ENCODE results near the gene REC114.

REC114 gene

DNA sequence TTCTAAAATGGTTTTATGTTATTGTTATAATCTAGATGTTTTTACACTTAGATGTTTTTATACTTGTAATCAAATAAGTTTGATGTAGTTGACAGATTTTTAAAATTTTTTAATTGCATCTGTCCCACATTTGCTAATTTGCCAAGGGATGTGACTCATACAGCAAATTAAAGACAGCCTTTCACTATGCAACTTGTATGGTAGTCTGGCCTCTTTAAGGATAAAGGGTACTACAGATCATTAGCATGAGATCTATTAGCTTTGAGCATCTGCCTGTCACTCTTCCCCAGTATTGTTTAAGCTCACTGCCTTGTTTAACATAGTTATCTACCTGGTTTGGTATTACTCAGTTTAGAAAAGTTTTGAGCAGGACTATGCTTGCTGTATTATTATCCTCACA is 107.2 kb downstream of the REC114 start:
- Histone ChIP-seq H3K4me2 (no peak overlapping the region), H2AFZ (ENCODE audit: low read depth) (no peak overlapping the region), H3K9ac (no peak overlapping the region), H3K27ac (no peak overlapping the region), H3K4me3 (IDR thresholded peaks at IDR 0.05; ENCODE audit: insufficient read depth, low read depth, low read length) (no peak overlapping the region), H3K27me3 (ENCODE audit: insufficient read depth, low read depth) (no peaks in the 10 kb centered on the region), H3K4me1 (ENCODE audit: low read depth, poor library complexity, severe bottlenecking) (no peaks in the 10 kb centered on the region), H3K79me2 (ENCODE audit: insufficient read depth, low read depth) (no peaks in the 10 kb centered on the region), H3K36me3 (ENCODE audit: insufficient read depth) (no peaks in the 10 kb centered on the region), H4K20me1 (ENCODE audit: insufficient read depth) (no peaks in the 10 kb centered on the region)
- TF ChIP-seq, protein P1, sequence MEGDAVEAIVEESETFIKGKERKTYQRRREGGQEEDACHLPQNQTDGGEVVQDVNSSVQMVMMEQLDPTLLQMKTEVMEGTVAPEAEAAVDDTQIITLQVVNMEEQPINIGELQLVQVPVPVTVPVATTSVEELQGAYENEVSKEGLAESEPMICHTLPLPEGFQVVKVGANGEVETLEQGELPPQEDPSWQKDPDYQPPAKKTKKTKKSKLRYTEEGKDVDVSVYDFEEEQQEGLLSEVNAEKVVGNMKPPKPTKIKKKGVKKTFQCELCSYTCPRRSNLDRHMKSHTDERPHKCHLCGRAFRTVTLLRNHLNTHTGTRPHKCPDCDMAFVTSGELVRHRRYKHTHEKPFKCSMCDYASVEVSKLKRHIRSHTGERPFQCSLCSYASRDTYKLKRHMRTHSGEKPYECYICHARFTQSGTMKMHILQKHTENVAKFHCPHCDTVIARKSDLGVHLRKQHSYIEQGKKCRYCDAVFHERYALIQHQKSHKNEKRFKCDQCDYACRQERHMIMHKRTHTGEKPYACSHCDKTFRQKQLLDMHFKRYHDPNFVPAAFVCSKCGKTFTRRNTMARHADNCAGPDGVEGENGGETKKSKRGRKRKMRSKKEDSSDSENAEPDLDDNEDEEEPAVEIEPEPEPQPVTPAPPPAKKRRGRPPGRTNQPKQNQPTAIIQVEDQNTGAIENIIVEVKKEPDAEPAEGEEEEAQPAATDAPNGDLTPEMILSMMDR (conservative IDR thresholded peaks at IDR 0.05; ENCODE audit: low read depth, low read length): no peak

DNA sequence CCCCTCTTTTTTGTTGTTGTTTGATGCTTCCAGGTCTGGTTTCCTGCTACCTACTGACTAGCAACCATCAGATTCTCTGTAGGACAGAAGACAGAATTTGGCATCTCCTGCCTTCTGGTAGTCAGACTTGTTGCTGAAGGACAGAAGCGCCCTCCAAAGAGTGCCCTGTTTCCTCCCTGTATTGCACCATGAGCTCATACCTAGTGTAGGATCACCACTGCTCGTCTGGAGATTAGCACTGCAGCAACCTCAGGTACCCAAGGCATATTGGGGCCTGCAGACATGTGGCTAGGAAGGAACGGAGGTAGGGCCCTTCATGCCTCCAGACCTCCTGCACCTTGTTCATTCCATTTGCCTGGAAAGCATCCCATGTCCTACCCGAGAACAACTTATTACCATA is 112.1 kb downstream of the REC114 start:
- H4K20me1 ChIP-seq (ENCODE audit: insufficient read depth): no peaks in the 10 kb centered on the region

DNA sequence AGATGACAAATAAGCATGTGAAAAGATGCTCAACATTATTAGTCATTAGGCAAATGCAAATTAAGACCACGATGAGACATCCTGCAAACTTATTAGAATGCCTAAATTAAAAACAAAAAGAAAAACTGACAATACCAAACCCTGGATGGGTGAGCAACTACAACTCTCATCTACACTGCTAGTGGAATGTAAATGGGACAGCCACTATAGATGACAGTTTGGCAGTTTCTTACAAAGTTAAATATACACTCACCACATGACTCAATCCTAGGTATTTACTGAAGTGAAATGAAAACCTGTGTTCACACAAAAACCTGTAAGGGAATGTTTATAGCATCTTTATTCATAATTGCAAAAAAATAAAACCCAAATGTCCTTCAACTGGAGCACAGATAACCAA is 115.6 kb downstream of the REC114 start:
- H3K27ac ChIP-seq: no peak overlapping the region
- H3K79me2 ChIP-seq (ENCODE audit: insufficient read depth, low read depth): no peaks in the 10 kb centered on the region
- TF ChIP-seq, protein P1 (conservative IDR thresholded peaks at IDR 0.05; ENCODE audit: low read depth, low read length): no peak
- H4K20me1 ChIP-seq (ENCODE audit: insufficient read depth): no peaks in the 10 kb centered on the region
- no peak overlapping the region for H3K4me2 ChIP-seq
- H3K4me3 ChIP-seq (IDR thresholded peaks at IDR 0.05; ENCODE audit: insufficient read depth, low read depth, low read length): no peak overlapping the region
- H3K9ac ChIP-seq: no peak overlapping the region
- H3K27me3 ChIP-seq (ENCODE audit: insufficient read depth, low read depth): no peaks in the 10 kb centered on the region
- H3K4me1 ChIP-seq (ENCODE audit: low read depth, poor library complexity, severe bottlenecking): no peaks in the 10 kb centered on the region
- H3K36me3 ChIP-seq (ENCODE audit: insufficient read depth): no peaks in the 10 kb centered on the region
- H2AFZ ChIP-seq (ENCODE audit: low read depth): no peak overlapping the region

More for the DNA sequence above, 112.1 kb downstream of the REC114 start:
- Histone ChIP-seq H3K4me3 (IDR thresholded peaks at IDR 0.05; ENCODE audit: insufficient read depth, low read depth, low read length) (no peak overlapping the region), H3K27ac (no peak overlapping the region), H3K79me2 (ENCODE audit: insufficient read depth, low read depth) (no peaks in the 10 kb centered on the region), H3K4me1 (ENCODE audit: low read depth, poor library complexity, severe bottlenecking) (no peaks in the 10 kb centered on the region), H2AFZ (ENCODE audit: low read depth) (no peak overlapping the region), H3K36me3 (ENCODE audit: insufficient read depth) (no peaks in the 10 kb centered on the region), H3K9ac (no peak overlapping the region), H3K4me2 (no peak overlapping the region), H3K27me3 (ENCODE audit: insufficient read depth, low read depth) (no peaks in the 10 kb centered on the region)
- TF ChIP-seq, protein P1 (conservative IDR thresholded peaks at IDR 0.05; ENCODE audit: low read depth, low read length): no peak

- TF ChIP-seq, protein P1 (conservative IDR thresholded peaks at IDR 0.05; ENCODE audit: low read depth, low read length): no peak; the same call in 1 of the 2 replicates
Measured at GRCh38 chr15:73560501-73561117, 117.6 kb downstream of the REC114 start.

More at GRCh38 chr15:73560501-73561117, 117.6 kb downstream of the REC114 start:
- H3K36me3 ChIP-seq (ENCODE audit: insufficient read depth): no peaks in the 10 kb centered on the region
- no peak overlapping the region for H3K9ac ChIP-seq
- H3K27me3 ChIP-seq (ENCODE audit: insufficient read depth, low read depth): no peaks in the 10 kb centered on the region
- no peaks in the 10 kb centered on the region for H3K4me1 ChIP-seq (ENCODE audit: low read depth, poor library complexity, severe bottlenecking)
- H3K79me2 ChIP-seq (ENCODE audit: insufficient read depth, low read depth): no peaks in the 10 kb centered on the region
- no peaks in the 10 kb centered on the region for H4K20me1 ChIP-seq (ENCODE audit: insufficient read depth)
- no peak overlapping the region for H2AFZ ChIP-seq (ENCODE audit: low read depth)
- no peak overlapping the region for H3K27ac ChIP-seq
- no peak overlapping the region for H3K4me2 ChIP-seq
- H3K4me3 ChIP-seq (IDR thresholded peaks at IDR 0.05; ENCODE audit: insufficient read depth, low read depth, low read length): no peak overlapping the region
